ENCODE measurements around the gene SPAG7.

Gene SPAG7

GRCh38 chr17:4980644-4981216 is 13.1 kb upstream of the SPAG7 start:
- no peak for TF ChIP-seq EZH2phosphoT487 (IDR thresholded peaks at IDR 0.05; ENCODE audit: borderline replicate concordance, low read length)
- peak; percentile 74 for TF ChIP-seq CTCF (IDR thresholded peaks at IDR 0.05; ENCODE audit: low read depth, low read length, poor library complexity, severe bottlenecking)
- peaks cover 4% of the 10 kb centered on the region; the same call in 1 of the 2 replicates for H3F3A ChIP-seq (ENCODE audit: control insufficient read depth, insufficient read depth)
- no peaks in the 10 kb centered on the region for H3K9me3 ChIP-seq (ENCODE audit: control insufficient read depth, insufficient read depth, low read length)
- peak overlapping the region; percentile 54 for H3K4me2 ChIP-seq (ENCODE audit: low read length)
- H3K4me3 ChIP-seq (ENCODE audit: low read length) = 0 out of 2 replicates have a peak overlapping the region, but pooled peaks have one; percentile 8
- no peaks in the 10 kb centered on the region for H3K9me2 ChIP-seq (replicated peaks; ENCODE audit: control insufficient read depth, low read length)
- H3K27ac ChIP-seq (ENCODE audit: low read depth, low read length) = peak overlapping the region; percentile 2; the same call in 1 of the 2 replicates
- H3K4me1 ChIP-seq (ENCODE audit: control insufficient read depth, low read length) = peaks cover 29% of the 10 kb centered on the region
- no peaks in the 10 kb centered on the region; the same call in 1 of the 2 replicates for H3K79me2 ChIP-seq (ENCODE audit: control insufficient read depth, low read length)
- H4K20me1 ChIP-seq (ENCODE audit: control insufficient read depth, insufficient read depth, low read depth, low read length) = no peaks in the 10 kb centered on the region
- peaks cover 60% of the 10 kb centered on the region for H3K36me3 ChIP-seq (ENCODE audit: control insufficient read depth, low read length)
- H3K27me3 ChIP-seq (ENCODE audit: control insufficient read depth, low read length) = no peaks in the 10 kb centered on the region

GRCh38 chr17:4978726-4979125 is 11.1 kb upstream of the SPAG7 start:
- Histone ChIP-seq H3K4me3 (ENCODE audit: low read length) (no peak overlapping the region), H3K9me3 (ENCODE audit: control insufficient read depth, insufficient read depth, low read length) (no peaks in the 10 kb centered on the region), H3K27me3 (ENCODE audit: control insufficient read depth, low read length) (no peaks in the 10 kb centered on the region), H3K27ac (ENCODE audit: low read depth, low read length) (no peak overlapping the region), H3K4me1 (ENCODE audit: control insufficient read depth, low read length) (peaks cover 29% of the 10 kb centered on the region), H3F3A (ENCODE audit: control insufficient read depth, insufficient read depth) (peaks cover 4% of the 10 kb centered on the region; the same call in 1 of the 2 replicates), H3K9me2 (replicated peaks; ENCODE audit: control insufficient read depth, low read length) (no peaks in the 10 kb centered on the region), H3K79me2 (ENCODE audit: control insufficient read depth, low read length) (no peaks in the 10 kb centered on the region), H4K20me1 (ENCODE audit: control insufficient read depth, insufficient read depth, low read depth, low read length) (no peaks in the 10 kb centered on the region), H3K4me2 (ENCODE audit: low read length) (no peak overlapping the region), H3K36me3 (ENCODE audit: control insufficient read depth, low read length) (peaks cover 69% of the 10 kb centered on the region)
- TF ChIP-seq EZH2phosphoT487 (IDR thresholded peaks at IDR 0.05; ENCODE audit: borderline replicate concordance, low read length) (no peak), CTCF (IDR thresholded peaks at IDR 0.05; ENCODE audit: low read depth, low read length, poor library complexity, severe bottlenecking) (no peak)

- H3K4me3 ChIP-seq (ENCODE audit: low read length) = no peak overlapping the region
- H4K20me1 ChIP-seq (ENCODE audit: control insufficient read depth, insufficient read depth, low read depth, low read length) = no peaks in the 10 kb centered on the region
- H3K36me3 ChIP-seq (ENCODE audit: control insufficient read depth, low read length) = peaks cover 70% of the 10 kb centered on the region
- TF ChIP-seq EZH2phosphoT487 (IDR thresholded peaks at IDR 0.05; ENCODE audit: borderline replicate concordance, low read length) (no peak), CTCF (IDR thresholded peaks at IDR 0.05; ENCODE audit: low read depth, low read length, poor library complexity, severe bottlenecking) (no peak)
- H3K4me2 ChIP-seq (ENCODE audit: low read length) = no peak overlapping the region
- no peaks in the 10 kb centered on the region; the same call in 1 of the 2 replicates for H3K79me2 ChIP-seq (ENCODE audit: control insufficient read depth, low read length)
- H3K27me3 ChIP-seq (ENCODE audit: control insufficient read depth, low read length) = no peaks in the 10 kb centered on the region
- peaks cover 4% of the 10 kb centered on the region for H3K4me1 ChIP-seq (ENCODE audit: control insufficient read depth, low read length)
- H3F3A ChIP-seq (ENCODE audit: control insufficient read depth, insufficient read depth) = no peaks in the 10 kb centered on the region; the same call in 1 of the 2 replicates
- no peaks in the 10 kb centered on the region for H3K9me2 ChIP-seq (replicated peaks; ENCODE audit: control insufficient read depth, low read length)
- H3K9me3 ChIP-seq (ENCODE audit: control insufficient read depth, insufficient read depth, low read length) = no peaks in the 10 kb centered on the region
- H3K27ac ChIP-seq (ENCODE audit: low read depth, low read length) = no peak overlapping the region
Measured at GRCh38 chr17:4974115-4974670, 6.6 kb upstream of the SPAG7 start.
